ENCODE data around the gene LRRC25.
"Not testable (repeated sequence)": the region's sequence is repeated elsewhere in the genome, so short reads cannot be mapped to it uniquely, and the experiment has no call there.

Gene LRRC25

DNA sequence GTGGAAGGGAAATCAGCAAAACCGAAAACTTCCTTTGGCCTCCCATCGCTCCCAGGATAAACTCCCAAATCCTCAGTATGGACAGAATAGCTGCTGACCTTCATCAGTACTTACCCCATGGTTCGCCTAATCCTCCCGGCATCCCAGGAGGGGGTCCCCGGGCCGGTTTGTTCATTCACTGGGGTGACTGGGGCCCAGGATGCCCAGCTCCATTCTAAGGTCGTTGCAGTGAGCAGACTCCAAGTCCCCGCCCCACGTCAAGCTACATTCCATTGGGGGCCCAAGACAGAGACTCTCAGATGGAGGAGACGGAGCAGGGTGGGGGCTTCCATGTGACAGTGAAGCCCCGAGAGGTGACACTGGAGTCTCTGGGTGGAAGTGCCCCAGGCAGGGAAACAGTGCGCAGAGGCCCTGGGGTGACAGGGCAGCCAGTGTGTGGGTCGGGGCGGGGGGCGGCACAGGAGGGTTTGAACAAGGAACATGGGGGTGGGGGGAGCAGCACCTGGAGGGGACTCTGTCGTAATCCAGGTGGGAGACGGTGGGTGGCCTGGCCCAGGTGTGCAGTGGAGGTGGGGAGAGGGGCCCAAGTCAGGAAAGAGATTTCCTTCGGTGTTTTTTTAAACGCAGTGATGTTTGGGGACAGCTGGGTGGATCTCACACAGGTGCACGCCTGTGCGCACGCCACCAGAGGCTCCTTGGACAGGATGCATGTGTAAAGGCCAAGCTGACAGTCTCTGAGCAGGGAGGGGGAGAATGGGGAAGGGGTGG lies 26.9 kb upstream of the LRRC25 start:
- DNase-seq: no peak

DNA sequence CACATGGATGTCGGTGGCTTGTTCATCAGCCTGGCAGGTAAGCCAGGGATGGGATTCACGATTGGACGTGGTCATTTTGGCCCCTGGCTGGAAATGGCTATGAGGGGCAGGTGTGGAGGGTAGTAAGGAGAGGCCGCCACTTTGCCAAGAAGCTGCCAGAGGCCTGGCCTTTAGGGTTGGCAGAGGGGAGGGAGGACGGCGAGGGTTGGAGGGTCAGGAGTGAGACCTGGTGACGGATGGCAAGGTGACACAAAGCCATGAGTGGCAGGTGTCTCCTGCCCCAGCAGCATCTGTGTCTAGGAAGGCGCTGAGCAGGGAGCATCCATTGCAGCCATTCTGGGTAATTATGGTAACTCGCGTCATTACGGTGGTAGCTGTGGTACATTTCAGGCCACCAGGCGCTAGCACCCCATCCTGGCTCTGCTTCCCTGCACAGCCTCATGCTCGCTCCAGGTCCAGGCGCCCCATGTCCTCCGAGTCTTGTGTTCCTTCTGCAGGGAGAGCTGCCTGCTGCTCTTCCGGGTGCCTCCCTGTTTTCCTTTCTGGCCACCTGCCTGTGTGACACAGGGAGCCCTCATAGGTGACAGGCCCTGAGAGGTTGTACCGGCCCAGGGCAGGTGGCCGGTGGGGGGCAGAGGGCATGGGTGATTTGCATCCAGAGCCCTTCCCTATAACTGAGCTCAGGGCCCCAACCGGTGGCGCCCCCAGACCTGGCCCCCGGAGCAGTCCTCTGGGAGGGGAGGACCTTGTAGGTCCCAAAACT lies 26.0 kb upstream of the LRRC25 start:
- DNase-seq: no peak

DNA sequence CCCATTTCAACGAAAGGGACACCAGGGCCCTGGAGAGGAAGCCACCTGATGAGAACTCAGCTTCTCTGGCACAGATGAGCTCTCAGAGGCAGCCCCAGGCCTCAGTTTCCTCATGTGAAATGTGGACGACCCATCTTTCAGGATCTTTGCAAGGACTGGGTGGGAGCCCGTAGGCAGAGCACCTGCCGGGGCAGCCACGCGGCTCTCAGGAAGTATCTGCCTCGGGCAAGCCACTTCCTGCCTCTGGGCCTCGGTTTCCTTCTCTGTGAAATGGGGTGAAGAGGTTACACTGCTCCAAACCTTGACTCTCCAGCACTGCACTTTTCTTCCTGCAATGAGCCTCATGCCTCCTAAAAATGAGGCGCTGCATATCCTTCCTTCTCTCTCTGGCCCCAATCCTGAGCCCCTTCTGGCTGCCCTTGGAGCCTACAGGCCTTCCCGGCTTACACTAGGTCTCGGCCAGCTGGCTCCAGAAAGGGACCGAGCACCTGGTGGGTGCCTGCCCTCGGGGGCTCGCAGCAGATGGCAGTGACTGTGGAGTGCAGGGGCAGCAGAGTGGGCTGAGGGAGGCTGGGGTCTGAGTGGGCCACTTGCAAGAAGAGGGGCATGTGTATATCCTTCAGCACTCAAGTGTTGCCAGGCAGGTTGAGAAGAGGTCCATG lies 25.2 kb upstream of the LRRC25 start:
- no peak for DNase-seq

DNA sequence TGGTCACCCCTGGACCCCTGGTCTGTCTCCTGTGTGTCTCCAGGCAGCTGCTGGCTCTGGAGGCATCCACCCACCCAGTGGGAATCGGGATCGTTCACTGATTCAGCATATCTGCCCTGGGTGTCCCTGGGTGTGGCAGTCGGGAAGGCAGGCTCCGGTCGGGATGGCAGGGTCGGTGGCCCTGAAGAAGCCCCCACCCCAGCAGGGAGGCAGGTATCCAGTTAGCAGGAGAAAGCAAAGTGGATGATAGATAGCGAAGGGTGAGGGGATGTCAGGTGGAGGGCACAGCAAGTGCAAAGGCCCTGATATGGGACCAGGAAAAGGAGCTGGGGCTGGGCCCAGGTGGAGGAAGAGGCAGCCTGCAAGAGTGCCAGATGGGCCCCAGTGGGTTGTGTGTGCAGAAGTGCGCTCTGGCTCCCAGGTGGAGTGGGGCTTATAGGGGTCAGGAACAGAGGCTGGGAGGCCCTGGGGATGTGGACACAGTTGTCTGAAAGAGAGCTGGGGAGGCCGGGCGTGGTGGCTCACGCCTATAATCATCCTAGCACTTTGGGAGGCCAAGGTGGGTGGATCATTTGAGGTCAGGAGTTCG lies 24.0 kb upstream of the LRRC25 start:
- DNase-seq: no peak

DNA sequence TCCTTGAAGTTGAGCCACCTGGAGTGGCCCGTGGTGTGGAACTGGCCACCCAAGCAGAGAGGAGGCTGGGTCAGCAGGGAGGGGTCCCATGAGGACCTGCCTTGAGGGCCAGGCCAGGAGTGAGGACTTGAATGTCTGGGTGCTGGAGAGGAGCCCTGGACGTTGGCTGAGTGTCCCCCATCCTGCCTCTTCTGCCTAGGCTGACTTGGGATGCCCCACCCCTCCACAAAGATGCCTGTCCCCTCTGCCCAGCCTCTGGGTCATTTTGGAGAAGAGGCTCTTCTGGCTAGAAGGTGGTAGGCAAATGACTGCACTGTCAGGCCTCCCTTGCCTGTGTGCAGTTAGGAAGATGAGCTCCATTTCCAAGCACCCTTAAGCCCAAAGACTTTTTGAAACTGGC lies 23.5 kb upstream of the LRRC25 start:
- no peak for DNase-seq

DNA sequence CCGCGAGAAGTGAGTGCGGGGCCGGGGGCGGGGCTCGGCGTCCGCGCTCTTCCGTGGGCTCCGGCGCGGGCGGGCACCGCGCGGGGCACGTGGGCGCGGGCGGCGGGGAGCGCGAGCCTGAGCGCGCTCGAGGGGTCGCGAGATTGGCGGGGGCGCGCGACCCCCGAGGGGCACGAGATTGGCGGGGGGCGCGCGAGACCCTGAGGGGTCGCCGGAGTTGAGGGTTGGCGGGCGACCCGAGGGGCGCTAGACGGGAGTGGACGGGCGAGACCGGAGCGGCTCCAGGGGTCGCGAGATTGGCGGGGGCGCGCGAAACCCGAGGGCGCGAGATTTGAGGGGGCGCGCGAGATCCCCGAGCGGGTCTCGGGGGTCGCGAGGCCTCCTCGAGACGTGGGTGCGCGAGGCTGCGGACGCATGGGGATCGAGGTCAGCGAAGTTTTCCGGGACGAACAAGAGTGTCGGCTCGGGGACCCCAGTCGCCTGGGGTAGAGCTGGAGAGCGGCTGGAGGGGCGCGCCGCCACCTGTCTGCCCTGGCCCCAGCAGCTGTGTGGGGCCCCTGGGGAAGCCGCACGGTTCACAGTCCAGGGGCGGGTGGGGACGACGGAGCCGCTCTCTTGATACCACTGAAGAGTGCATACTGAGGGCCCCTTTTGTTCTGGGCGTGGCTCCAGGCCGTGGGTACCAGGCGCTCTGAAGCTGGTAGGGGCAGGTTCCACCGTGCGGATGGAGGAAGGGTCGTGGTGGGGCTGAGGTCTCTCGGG lies 22.5 kb upstream of the LRRC25 start:
- DNase-seq: no peak

DNA sequence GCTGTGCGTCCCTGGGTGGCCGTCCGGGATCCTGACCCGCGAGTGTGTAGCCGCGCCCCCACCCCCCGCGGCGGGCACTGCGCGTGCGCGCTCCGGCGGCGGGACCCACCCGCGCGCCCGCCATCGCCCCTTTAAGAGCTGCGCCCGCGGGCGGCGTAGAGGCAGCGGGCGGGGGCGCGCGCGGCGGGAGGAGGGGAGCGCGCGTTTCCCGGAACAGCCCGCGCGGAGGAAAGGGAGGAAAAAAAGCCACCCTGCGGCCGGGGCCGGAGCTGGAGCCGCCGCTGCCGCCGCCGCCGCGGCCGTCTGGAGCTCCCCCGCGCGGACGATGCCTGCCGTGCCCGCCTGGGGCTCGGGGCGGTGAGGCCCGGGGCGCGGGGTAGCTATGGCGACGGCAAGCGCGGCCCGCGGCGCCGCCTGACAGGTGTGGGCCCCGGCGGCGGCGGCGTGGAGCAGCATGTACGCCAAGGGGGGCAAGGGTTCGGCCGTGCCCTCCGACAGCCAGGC lies 21.8 kb upstream of the LRRC25 start, which contains the start of gene SSBP4:
TSS of gene SSBP4 (plus strand) at position 204 of the 504 bp plus-strand sequence. CDS start at position 455, 251 bp downstream.
- peak; percentile 76 for DNase-seq

DNA sequence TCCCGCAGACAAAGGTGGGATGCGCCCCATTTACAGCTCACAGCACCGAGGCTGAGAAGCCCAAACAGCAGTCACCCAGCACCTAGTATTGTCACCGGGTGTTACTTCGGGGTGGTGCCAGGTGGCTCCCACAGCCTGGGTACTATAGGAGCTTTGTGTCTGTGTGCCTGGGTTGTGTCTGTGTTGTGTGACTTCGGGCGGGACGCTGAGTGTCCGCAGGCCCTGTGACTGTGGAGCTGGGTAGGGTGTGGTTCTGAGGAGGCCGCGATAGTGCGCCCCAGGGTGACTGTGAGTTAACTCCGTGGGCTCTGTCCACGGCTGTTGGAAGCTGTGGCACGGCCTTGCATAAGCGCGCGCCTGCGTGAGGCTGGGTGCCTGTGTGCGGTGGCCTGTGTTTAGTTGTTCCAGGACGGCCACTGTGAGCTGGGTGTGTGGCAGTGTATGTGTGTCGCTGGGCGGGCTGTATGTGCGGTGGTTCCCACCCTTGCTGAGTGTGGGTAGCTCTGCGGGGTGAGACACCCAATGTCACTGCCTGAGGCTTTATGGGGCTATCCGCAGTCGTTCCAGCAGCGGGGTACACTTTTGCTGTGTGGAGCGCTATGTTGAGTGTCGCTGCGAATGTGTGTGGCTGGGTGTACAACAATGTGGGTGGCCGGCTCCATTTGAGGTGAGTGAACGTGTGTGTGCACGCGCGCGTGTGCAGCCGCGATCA lies 21.2 kb upstream of the LRRC25 start:
- no peak for DNase-seq

DNA sequence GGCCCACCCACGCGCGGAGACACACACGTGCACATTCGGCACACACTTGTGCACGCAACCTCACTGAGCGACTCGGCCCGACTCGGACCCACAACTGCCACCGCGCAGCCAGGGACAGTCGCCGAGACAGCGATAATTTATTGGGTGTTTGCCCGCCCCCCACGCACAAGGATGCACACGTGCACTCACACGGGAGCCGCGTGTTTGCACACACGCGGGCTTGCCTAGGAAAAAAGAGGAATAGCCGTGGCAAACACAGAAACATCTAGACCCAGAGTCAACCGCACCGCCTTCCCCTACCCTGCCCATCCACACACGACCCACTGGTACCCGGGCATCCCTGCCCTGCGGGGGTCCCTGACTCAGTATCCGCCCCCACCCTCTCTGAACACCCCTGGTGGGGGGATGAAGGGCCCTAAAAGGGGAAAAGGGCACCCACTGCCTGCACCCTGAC lies 20.6 kb upstream of the LRRC25 start:
- DNase-seq: no peak

DNA sequence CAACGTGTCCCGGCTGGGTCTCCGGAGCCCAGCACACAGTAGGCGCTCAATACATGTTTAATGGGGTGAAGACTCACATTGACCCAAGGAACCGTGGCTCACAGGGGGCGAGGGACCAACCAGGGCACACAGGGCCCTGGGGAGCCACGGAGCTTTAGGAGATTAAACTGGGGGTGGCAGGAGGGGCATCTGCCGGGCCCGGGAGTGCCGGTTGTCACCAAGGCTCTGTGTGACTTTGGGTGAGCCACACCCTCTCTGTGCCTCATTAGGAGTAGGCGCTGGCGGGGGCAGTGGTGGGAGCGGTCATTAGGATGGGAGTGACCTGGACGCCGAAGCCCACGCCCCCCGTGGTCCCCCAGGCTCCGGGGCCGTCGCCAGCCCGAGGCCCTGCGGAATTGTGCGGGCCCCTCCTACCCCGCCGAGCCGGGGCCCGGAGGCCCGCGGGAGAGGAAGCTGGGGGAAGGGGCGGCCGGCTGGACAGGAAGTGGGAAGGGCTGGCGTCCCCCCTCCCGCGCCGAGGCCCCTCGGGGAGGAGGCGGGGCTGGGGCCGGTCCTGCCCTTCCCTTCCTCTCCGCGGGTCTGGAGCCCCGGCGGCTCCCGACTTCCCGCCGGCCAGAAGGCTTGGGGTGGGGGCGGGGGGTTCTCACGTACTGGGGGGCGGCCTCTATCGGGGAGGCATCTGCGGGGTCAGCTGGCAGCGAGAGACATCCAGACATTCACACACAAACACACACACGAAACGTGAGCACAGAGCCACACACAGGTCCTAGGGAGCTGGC lies 20.0 kb upstream of the LRRC25 start:
- peak; percentile 19 for DNase-seq

DNA sequence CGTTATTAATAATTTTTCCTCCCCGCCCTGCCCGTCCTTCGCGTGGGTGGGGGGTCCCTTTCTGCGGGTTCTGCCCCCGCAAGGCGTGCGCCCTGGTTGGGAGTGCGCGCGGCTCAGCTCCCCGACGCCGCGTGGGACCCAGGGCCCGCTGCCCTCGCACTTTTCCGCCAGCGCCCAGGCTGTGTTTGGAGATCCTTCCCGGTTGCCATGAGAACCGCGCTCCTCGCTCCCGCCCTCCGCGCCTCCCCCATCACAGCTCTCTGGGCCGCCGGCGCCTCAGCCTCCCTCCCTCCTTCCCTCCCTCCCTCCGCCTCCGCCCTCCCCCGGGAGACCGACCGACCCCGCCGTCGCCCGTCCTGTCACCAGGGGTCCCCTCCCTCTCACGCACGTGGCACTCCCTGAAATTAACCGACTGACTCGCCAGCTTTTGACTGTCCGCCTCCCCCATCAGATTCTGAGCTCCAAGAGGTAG lies 19.4 kb upstream of the LRRC25 start:
- peak; percentile 77 for DNase-seq

DNA sequence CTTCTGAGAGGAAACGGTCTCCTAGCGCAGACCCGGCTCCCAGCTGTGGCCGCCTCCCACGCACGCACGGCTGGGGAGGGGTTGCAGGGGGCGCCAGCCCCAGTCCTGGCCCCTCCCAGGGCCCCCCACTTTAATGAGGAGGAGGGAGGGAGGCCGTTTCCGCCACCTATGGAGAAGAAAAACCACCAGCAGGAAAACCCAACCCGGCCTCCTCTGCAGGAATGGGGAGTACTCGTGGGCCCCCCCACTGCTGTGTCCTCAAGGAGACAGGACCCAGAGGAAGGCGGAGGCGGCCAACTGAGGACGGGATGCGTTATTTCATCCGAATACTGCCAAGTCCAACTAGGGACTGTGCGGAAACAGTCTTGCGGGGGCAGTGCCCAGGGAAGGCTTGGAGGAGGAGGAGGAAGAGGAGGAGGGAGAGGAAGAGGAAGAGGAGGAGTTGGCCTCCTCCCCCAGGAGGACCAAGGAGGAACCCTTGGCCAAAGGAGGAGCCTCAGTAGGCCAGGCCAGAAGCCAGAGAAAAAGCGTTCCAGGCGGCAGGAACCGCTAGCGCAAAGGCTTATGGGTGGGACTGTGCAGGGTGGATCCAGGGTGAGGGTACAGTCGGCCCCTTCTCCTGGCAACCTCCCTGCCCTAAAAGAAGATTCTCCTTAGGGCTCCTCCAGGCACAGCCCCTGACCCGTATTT lies 17.9 kb upstream of the LRRC25 start:
- no peak for DNase-seq

DNA sequence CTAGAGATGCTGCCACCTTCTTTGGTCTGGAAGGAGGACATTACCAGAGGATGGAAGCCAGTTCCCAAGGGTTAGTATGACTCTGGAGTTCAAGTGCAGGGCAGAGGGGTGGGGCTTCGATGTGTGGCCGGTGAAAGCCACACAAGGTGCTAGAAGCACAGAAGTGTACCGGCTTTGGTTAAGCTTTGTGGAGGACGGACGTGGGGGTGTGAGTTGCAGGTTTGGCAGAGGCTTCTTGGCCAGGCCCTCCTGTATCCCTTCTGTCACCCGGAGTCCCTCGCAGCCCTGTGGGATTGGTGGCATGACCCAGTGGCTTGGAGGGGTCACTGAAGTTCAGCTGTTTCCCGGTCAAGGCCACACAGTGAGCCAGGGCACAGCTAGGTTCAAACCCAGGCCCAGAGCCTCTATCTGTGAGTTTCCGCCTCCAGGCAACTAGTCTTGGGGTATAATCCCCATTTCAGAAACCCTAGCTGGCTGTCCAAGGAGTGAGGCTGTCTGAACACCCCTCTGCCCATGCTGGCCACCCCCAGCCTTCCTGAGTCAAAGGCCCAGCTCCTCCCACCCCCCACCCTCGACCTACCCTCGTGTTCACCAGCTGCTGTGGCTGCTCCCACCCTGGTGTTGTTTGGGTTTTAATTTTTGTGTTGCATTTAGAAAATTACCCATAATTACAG lies 17.2 kb upstream of the LRRC25 start:
- no peak for DNase-seq

DNA sequence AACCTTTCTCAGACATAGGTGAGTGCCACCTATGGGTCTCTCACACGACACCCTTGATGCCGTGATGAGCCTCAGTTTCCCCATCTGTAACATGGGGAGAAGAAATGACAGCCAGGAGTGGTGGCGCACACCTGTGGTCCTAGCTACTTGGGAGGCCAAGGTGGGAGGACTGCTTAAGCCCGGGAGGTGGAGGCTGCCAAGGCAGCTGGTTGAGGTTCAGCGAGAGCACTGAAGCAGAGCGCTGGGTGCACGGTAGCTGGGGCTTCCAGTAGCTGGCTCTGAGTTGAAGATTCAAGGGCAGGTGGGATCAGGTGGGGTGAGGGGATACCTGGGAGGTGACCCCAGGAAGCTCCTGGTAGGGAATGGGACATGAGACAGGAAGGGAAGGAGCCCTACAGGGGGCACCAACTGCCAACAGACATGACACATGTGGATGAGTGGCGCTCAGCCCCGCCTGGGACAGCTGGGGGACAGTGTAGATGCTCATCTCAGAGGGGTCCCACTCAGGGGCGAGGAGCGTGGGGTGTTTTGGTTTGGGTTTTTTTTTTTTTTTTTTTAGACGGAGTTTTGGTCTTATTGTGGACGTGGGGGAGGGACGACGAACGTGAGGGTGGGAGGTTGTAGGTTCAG lies 15.3 kb upstream of the LRRC25 start:
- no peak for DNase-seq

DNA sequence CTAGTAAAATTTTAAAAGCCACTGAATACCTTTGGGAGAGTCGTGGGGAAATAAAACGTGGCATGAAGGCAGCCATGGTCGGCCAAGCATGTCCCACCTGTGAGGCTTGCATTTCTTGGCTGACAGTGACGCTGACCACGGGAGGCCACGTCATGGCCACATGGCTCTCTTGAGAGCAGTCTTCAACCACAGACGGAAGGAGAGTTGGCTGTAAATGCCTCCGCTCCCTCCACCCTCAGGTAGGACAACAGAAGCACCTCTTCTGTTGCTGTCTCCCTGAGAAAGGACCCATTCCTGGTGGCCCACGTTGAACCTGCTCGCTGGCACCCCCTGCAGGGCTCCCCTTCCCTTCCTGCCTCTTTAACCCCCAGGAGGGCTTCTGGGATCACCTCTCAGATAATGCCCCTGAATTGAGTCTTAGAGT lies 10.6 kb upstream of the LRRC25 start:
- DNase-seq: no peak

DNA sequence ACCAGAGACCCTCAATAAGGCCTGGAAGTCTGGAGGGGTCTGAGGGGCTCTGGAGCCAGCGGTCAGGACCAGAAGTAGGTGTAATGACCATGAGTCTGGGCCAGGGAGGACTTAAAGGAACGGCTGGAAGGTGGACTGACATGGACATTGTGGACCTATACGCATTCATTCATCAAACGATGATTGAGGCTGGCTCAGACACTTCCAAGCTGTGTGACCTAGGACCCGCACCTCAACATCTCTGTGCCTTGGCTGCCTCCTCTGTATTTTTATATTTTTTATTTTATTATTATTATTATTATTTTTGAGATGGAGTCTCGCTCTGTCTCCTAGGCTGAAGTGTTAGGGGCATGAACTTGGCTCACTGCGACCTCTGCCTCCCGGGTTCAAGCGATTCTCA lies 9.3 kb upstream of the LRRC25 start:
- DNase-seq: no peak

DNA sequence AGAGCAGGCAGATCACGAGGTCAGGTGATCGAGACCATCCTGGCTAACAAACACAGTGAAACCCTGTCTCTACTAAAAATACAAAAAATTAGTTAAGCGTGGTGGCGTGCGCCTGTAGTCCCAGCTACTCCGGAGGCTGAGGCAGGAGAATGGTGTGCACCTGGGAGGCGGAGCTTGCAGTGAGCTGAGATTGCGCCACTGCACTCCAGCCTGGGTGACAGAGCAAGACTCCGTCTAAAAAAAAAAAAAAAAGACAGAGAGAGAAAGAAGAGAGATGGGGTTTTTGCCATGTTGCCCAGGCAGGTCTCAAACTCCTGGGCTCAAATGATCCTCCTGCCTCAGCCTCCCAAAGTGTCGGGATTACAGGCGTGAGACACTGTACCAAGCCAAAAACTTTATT lies 8.3 kb upstream of the LRRC25 start:
- DNase-seq: not testable (repeated sequence)

DNA sequence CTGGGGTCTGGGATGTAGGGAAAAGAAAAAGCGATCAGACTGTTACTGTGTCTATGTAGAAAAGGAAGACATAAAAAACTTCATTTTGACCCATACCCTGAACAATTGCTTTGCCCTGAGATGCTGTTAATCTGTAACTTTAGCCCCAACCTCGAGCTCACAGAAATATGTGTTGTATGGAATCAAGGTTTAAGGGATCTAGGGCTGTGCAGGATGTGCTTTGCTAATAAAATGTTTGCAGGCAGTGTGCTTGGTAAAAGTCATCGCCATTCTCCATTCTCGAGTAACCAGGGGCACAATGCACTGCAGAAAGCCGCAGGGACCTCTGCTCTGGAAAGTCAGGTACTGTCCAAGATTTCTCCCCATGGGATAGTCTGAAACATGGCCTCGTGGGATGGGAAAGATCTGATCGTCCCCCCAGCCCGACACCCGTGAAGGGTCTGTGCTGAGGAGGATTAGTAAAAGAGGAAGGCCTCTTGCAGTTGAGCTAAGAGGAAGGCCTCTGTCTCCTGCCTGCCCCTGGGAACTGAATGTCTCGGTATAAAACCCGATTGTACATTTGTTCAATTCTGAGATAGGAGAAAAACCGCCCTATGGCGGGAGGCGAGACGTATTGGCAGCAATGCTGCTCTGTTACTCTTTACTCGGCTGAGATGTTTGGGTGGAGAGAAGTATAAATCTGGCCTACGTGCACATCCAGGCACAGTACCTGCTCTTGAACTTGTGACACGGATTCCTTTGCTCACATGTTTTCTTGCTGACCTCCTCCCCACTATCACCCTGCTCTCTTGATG lies 5.2 kb upstream of the LRRC25 start:
- not testable (repeated sequence) for DNase-seq

Data from NCI-H1092 (cell line).